ENCODE results near the gene IGF2BP3. TPM values are rescaled to one million over a fixed set of nuclear protein-coding genes. Genes with fewer than 3 reads are reported as not detected.

IGF2BP3 gene
- total RNA-seq, 1 donor from 2014 or later = 12.4 TPM

DNA sequence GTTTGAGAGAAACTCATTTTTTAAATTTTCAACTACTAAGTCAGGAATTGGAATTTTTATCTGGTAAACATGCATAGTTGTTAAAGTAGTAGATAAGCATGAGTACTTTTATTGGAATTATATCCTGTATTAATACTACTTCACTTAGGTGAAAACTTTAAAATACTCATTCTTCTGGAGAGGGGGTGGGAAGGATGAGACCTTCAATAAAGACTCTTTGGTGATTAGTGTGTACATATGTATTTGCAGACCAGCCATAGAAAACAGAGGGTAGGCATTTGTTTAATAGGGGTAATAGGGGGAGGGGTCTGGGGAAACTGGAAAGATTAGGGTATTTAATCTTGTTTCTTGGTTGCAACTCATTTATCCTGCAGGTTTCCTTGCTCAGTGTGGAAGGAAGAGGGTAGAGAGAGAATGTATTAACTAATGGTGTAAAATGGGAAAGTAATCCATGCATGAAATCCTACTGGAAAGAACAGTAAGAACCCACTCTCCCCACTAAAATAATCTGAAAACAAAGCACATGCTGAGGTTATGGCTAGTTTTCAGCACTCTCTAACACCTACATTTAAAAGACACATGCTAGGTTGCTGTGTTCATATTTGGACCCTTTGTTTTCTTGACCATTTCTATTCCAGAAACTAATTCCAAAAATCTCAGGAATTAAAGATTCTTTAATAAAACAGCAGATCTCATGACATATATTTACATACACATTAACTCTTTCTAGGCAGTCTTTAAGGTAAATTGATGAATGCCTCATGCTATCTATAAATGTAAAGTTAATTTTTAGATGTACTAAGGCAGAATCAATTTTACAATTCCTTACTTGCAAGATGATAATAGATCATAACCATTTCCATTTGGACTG is 6.2 kb upstream of the IGF2BP3 start:
- Histone ChIP-seq H3K27me3 (ENCODE audit: control insufficient read depth, insufficient read depth, low read length) (peaks cover 28% of the 10 kb centered on the region), H3K4me3 (ENCODE audit: low read depth, low read length) (no peak overlapping the region), H3K36me3 (ENCODE audit: control insufficient read depth, insufficient read depth, low read length) (no peaks in the 10 kb centered on the region)
- TF ChIP-seq, protein P1, sequence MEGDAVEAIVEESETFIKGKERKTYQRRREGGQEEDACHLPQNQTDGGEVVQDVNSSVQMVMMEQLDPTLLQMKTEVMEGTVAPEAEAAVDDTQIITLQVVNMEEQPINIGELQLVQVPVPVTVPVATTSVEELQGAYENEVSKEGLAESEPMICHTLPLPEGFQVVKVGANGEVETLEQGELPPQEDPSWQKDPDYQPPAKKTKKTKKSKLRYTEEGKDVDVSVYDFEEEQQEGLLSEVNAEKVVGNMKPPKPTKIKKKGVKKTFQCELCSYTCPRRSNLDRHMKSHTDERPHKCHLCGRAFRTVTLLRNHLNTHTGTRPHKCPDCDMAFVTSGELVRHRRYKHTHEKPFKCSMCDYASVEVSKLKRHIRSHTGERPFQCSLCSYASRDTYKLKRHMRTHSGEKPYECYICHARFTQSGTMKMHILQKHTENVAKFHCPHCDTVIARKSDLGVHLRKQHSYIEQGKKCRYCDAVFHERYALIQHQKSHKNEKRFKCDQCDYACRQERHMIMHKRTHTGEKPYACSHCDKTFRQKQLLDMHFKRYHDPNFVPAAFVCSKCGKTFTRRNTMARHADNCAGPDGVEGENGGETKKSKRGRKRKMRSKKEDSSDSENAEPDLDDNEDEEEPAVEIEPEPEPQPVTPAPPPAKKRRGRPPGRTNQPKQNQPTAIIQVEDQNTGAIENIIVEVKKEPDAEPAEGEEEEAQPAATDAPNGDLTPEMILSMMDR (IDR thresholded peaks at IDR 0.05; ENCODE audit: insufficient read depth, low read length, severe bottlenecking) = no peak
- no peak for FAIRE-seq
- DNase-seq (ENCODE audit: low read depth) = no peak

DNA sequence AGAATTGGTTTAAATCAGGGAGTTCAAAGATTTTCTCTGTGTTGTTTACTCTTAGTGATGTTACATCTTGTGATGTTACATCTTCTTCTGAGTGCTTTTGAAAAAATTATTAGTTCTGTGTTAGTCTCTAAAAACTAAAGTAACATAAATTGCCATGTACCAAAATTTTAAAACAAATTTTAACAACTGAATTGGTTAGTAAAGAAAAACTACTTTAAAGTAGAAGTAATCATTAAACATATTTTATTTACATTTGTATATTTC is 5.2 kb upstream of the IGF2BP3 start:
- FAIRE-seq (no peak), DNase-seq (ENCODE audit: low read depth) (no peak)
- Histone ChIP-seq H3K27me3 (ENCODE audit: control insufficient read depth, insufficient read depth, low read length) (peaks cover 32% of the 10 kb centered on the region), H3K4me3 (ENCODE audit: low read depth, low read length) (no peak overlapping the region), H3K36me3 (ENCODE audit: control insufficient read depth, insufficient read depth, low read length) (no peaks in the 10 kb centered on the region)
- TF ChIP-seq, protein P1 (IDR thresholded peaks at IDR 0.05; ENCODE audit: insufficient read depth, low read length, severe bottlenecking) = no peak

DNA sequence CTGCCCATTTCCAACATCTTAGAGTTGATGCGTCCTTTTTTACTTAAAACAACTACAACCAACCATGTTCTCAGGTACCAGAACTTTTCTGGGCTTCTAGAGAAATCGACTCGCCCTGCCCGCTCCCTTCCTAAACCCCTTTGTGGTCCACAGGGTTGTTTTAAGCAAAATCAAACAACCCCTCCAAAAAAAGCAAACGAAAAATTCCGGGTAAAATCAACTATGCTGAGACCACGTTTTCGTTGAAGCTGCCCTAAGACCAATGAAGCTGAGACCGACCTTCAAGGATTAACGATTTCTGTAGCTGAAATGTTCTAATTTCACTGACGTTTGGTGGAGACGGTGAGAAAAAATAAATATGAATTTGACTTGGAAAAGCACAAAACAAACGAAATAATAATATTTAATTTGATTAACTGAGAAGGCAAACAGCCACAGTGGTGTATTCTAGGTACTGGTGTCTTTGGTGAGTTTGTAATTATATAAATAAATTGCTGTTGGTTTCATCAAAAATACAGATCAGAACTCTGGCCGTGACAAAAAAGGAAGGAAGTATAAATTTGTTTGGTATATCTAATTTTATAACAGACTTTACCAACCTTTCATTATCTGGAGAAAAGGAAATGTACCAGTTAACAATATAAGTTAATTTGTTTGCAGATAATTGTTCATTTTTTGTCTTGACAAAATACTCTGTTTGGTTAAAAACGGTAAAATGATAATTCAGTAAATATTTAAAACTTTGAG is 4.7 kb upstream of the IGF2BP3 start:
- DNase-seq (ENCODE audit: low read depth) = no peak
- H3K36me3 ChIP-seq (ENCODE audit: control insufficient read depth, insufficient read depth, low read length) = no peaks in the 10 kb centered on the region
- TF ChIP-seq, protein P1 (IDR thresholded peaks at IDR 0.05; ENCODE audit: insufficient read depth, low read length, severe bottlenecking) = no peak
- FAIRE-seq = no peak
- peaks cover 36% of the 10 kb centered on the region for H3K27me3 ChIP-seq (ENCODE audit: control insufficient read depth, insufficient read depth, low read length)
- no peak overlapping the region for H3K4me3 ChIP-seq (ENCODE audit: low read depth, low read length)

DNA sequence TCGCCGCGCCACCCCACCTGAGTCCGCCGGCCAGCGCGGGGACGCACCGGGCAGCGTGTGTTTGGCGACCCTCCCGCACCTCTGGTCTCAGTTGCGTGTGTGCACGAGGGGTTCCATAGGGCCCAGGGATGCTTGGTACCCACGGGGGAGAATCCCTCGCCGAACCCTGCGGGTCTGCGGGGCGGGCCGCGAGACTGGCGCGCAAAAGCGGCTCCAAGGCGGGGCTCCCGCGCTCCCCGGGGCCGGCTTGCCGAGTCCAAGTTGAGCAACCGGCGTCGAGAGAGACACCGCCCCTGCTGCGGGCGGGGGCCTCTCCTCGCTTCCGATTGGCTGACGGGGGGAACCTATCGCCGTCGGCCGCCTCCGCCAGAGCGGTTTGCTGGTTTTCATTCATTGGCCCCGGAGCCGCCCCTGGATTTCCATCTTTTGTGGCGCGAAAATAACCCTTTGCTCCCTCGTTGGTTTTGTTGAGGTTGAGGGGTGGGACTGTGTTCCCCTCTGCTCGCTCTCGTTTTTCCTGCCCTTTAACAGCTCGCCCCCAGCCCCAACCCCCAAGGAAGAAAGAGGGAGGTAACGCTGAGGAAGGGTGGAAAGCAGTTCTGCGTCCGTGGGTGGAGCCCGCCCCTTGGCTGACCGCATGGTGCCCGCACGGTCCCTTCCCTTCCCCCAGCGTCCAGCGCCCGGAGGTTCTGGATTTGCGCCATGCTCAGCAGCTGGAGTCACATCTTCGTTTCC is 4.0 kb upstream of the IGF2BP3 start:
- no peak for FAIRE-seq
- Histone ChIP-seq H3K36me3 (ENCODE audit: control insufficient read depth, insufficient read depth, low read length) (no peaks in the 10 kb centered on the region), H3K4me3 (ENCODE audit: low read depth, low read length) (peak overlapping the region; percentile 36), H3K27me3 (ENCODE audit: control insufficient read depth, insufficient read depth, low read length) (peaks cover 41% of the 10 kb centered on the region)
- TF ChIP-seq, protein P1 (IDR thresholded peaks at IDR 0.05; ENCODE audit: insufficient read depth, low read length, severe bottlenecking) = no peak
- peak; percentile 73 for DNase-seq (ENCODE audit: low read depth)

DNA sequence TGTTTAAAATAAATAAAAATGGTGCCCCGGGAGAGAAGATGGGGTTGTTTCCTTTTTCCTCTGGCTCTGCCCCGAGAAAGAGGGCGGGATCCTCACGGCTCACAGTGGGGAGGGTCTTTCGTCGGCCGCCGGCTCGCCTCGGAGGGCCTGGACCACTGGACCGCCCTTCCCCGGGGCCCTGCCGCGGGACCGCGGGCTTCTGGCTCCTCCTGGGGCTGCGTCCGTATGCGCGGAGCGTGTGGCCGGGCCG is 3.5 kb upstream of the IGF2BP3 start:
- DNase-seq (ENCODE audit: low read depth) (no peak), FAIRE-seq (no peak)
- peaks cover 46% of the 10 kb centered on the region for H3K27me3 ChIP-seq (ENCODE audit: control insufficient read depth, insufficient read depth, low read length)
- TF ChIP-seq, protein P1 (IDR thresholded peaks at IDR 0.05; ENCODE audit: insufficient read depth, low read length, severe bottlenecking) = no peak
- no peaks in the 10 kb centered on the region for H3K36me3 ChIP-seq (ENCODE audit: control insufficient read depth, insufficient read depth, low read length)
- peak overlapping the region; percentile 36 for H3K4me3 ChIP-seq (ENCODE audit: low read depth, low read length)

All from bronchial epithelial cell (primary cell).